Activated naive CD4-positive, alpha-beta T cell treated with anti-CD3 and anti-CD28 coated beads, Interleukin-2, amount 50 U/mL, for 72 hours (primary cell): Measurements from ENCODE around the gene WEE1. TPM values are rescaled to one million over a fixed set of nuclear protein-coding genes. Genes with fewer than 3 reads are reported as not detected.
"Not testable (repeated sequence)": the region's sequence is repeated elsewhere in the genome, so short reads cannot be mapped to it uniquely, and the experiment has no call there.

Experiments used
- ATAC-seq, 2 donors: fragments of 150-1000 bp; cut with Tn5 transposase; 2 replicates each; pipeline ENCODE4 v1.10.0; 2021; ENCODE audit warnings: mild to moderate bottlenecking in 2 of 2, moderate library complexity in 2 of 2
- DNase-seq, 2 donors: peaks; one replicate each; pipeline ENCODE4 v3.0.0; 2021 to 2022; ENCODE audit warnings: low spot score in 2 of 2
- H3K27ac Mint-ChIP-seq, 2 donors: one replicate each; pipeline ENCODE4 v1.8.0; 2022; ENCODE audit warnings: mild to moderate bottlenecking in 2 of 2, mixed read lengths in 2 of 2
- H3K36me3 Mint-ChIP-seq, 2 donors: one replicate each; pipeline ENCODE4 v1.8.0; 2022; ENCODE audit warnings: mixed read lengths in 2 of 2
- H3K9me3 Mint-ChIP-seq, 2 donors: one replicate each; pipeline ENCODE4 v1.8.0; 2022; ENCODE audit warnings: mixed read lengths in 2 of 2
- total RNA-seq, 2 donors: library from RNA; stranded (reverse); gene quantifications; one replicate each; pipeline ENCODE4 v1.2.3, GENCODE V29; 2022

Gene WEE1
- 10 to 100 TPM; 39.8 to 52.3 TPM for total RNA-seq

DNA sequence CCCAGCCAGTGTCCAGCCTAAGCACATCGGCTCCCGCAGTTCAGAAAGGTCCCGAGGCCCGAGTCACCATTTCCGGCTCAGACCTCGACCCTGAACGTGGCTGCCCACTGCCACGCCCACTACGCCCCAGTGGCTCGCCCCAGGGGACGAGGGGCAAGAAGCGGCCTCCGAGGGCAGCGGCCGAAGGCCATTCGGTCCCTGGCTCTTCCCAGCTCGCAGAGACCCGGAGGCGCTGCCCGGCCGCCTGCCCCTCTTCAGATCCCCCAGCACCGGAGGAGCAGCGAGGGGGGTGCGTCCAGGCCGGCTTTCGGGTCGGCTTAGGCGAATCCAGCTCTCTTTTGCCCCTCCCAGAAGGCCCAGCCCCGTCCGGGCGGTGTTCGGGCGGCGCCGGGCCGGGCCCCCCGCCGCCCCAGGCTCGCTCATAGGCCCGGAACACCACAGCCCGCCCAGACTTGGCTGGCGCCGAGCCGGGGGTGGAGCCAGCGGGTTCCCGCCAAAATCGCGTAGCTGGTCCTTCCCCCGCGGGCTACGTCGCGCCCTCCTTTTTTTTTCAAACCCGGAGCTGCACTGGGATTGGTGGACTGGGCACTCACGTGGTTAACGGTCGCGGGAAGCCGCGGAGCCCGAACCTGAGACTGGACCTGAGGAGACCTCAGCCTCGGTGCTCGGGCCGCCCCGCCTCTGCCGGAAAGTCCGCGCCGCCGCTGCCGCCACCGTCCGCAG, at the start of gene WEE1:
WEE1 (plus strand) TSS at position 619 of the 723 bp plus-strand sequence. CDS start 264 bp downstream, outside the sequence.
- no peaks in the 10 kb centered on the region for H3K9me3 Mint-ChIP-seq
- H3K27ac Mint-ChIP-seq, result peak within 1 kb of the TSS; percentile 88 to 95
- ATAC-seq, result peak; percentile 94 to 96
- peak; percentile 99 for DNase-seq
- H3K36me3 Mint-ChIP-seq, result peaks cover 30 to 38% of the 10 kb centered on the region in 2 donors

GRCh38 chr11:9524001-9524400, 49.5 kb upstream of the WEE1 start:
- no peak for DNase-seq
- Mint-ChIP-seq H3K36me3 (no peaks in the 10 kb centered on the region), H3K9me3 (no peaks in the 10 kb centered on the region), H3K27ac (no peak overlapping the region)
- no peak for ATAC-seq

GRCh38 chr11:9525116-9525515, 48.4 kb upstream of the WEE1 start:
- DNase-seq, result no peak
- Mint-ChIP-seq H3K36me3 (no peaks in the 10 kb centered on the region), H3K27ac (no peak overlapping the region), H3K9me3 (no peaks in the 10 kb centered on the region)
- ATAC-seq, result no peak

- DNase-seq (no peak), ATAC-seq (no peak)
- no peak overlapping the region for H3K27ac Mint-ChIP-seq
- no peaks in the 10 kb centered on the region for H3K9me3 Mint-ChIP-seq
- H3K36me3 Mint-ChIP-seq, result no peaks in the 10 kb centered on the region
Measured at GRCh38 chr11:9527481-9528135, 45.9 kb upstream of the WEE1 start.

DNA sequence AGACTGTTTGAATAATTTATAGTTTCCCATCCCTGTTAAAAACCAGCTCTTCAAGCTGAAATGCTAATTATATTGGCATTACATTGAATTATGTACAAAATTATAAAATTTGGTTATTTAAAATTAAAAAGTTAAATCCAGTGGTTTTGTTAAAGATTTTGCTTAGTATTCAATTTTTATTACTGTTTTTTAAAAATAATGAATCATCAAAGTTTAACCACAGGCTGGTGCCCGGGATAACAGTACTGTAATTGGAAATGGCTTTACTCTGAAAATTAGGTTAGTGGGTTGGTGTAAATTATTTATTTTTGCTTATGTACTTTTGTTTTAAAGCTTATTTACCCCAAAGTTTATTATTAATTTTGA, 45.4 kb upstream of the WEE1 start:
- Mint-ChIP-seq H3K36me3 (no peaks in the 10 kb centered on the region), H3K27ac (no peak overlapping the region), H3K9me3 (no peaks in the 10 kb centered on the region)
- DNase-seq (no peak), ATAC-seq (no peak)

DNA sequence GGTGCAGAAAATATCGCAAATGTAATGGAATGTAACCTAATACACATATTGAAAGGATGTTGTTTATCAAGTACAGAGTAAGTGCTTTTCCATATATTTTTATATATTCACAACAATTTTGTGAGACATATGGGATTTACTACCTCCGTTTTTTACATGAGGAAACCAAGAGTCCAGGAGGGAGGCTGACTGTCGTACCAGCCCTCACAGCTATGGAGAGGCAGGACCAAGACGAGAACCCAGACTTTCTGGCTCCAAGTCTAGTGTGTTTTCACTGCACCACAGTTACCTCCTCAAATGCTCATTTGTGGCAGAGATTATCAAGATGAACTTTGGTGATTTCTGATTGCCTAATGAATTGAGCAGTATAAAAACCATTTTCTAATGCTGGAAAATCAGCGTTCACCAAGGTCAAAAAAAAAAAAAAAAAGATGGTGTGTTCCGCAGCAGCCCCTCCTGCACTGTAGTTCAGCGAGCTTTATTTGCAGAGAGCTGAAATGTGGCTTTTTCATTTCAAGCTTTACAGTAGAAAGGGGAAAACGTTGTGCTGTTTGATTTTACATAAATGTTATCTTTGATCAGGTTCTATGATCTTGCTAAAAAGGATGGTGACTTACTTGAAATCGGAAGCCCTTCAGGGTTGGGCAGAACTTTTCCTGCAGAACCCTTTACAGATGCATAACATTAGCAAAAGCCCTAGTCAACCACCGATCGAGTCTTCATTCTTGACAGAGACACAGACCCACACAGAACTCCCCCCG, 44.7 kb upstream of the WEE1 start:
- H3K9me3 Mint-ChIP-seq, result no peaks in the 10 kb centered on the region
- ATAC-seq (no peak), DNase-seq (no peak)
- no peak overlapping the region for H3K27ac Mint-ChIP-seq
- H3K36me3 Mint-ChIP-seq, result no peaks in the 10 kb centered on the region

GRCh38 chr11:9529334-9529650, 44.2 kb upstream of the WEE1 start:
- Mint-ChIP-seq H3K27ac (no peak overlapping the region), H3K9me3 (no peaks in the 10 kb centered on the region), H3K36me3 (no peaks in the 10 kb centered on the region)
- ATAC-seq (no peak), DNase-seq (no peak)

- DNase-seq, result no peak
- ATAC-seq, result no peak
- no peaks in the 10 kb centered on the region for H3K36me3 Mint-ChIP-seq
- H3K27ac Mint-ChIP-seq, result no peak overlapping the region
- no peaks in the 10 kb centered on the region for H3K9me3 Mint-ChIP-seq
Measured at GRCh38 chr11:9530020-9530621, 43.3 kb upstream of the WEE1 start.

DNA sequence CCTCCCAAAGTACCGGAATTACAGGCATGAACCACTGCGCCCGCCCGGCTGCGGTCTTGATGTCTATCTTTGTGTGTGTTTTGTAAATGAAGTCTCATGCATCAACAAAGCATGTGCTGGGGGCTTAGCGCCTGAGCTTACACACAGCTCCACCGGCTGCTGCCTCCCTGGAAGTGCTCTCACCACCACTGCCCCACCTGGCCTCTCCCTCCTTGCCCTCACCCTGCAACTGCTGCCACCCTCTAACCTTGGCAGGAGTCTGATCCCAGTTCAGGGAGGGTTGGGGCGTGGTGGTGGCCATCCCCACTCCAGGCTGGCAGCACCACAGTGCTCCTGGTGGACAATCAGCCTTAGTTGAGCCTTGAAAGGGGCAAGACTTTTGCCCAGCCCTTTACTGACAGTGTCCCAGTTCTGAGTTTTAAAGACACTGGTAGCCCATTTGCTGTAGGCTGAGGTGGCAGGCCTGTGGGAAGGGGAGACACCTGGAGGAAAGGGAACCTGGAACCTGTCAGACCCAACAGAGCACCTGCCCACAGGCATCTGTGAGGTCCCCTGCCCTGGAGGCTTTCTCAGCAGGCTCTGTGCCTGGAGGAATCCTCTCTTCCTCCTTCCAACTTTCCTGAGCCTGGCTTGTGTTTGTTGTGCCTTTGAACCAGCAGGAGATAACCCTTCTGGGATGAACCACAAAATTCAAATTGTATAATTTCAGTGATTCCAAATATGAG, 42.4 kb upstream of the WEE1 start:
- no peak for ATAC-seq
- no peaks in the 10 kb centered on the region for H3K36me3 Mint-ChIP-seq
- no peaks in the 10 kb centered on the region for H3K9me3 Mint-ChIP-seq
- DNase-seq, result no peak
- H3K27ac Mint-ChIP-seq, result peak overlapping the region in 1 of 2 donors; percentile 77

- Mint-ChIP-seq H3K9me3 (no peaks in the 10 kb centered on the region), H3K36me3 (no peaks in the 10 kb centered on the region), H3K27ac (no peak overlapping the region)
- ATAC-seq (no peak), DNase-seq (no peak)
Measured at GRCh38 chr11:9533058-9533457, 40.4 kb upstream of the WEE1 start.

DNA sequence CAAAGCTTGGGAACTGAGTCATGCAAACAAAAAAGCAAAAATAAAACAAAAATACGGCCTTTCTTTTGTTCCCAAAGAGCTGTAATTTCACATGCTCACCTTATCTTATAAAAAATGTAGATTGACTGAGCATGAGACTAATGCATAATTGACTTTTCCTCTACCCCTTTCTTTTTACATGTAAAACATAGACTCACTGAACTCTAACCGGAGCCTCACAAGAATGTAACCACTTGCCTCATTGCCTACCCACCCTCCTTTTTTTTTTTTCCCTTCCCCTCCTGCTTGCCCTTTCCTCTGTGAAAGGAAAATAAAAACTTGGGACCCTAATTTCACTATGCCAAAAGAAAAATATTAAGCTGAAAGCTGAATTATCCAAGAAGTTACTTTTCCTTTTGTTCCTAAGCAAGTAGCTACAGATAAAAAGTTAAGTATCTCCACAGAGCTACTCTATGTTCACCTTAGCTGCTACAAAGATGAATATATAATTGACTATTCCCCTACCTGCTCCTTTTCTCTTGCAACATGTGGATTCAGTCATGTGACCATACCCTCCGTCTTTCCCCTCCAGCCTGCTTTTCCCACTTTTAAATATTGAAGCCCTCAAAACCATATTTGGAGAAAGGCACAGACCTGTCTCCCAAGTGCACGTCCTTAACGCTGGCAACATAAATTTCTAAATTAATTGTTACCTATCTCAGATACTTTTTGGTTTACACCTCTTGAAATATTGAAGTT, 39.6 kb upstream of the WEE1 start:
- DNase-seq, result no peak
- H3K36me3 Mint-ChIP-seq, result no peaks in the 10 kb centered on the region
- H3K9me3 Mint-ChIP-seq, result no peaks in the 10 kb centered on the region
- H3K27ac Mint-ChIP-seq, result no peak overlapping the region
- no peak for ATAC-seq

- H3K9me3 Mint-ChIP-seq, result no peaks in the 10 kb centered on the region
Measured at GRCh38 chr11:9535189-9535781, 38.2 kb upstream of the WEE1 start.

DNA sequence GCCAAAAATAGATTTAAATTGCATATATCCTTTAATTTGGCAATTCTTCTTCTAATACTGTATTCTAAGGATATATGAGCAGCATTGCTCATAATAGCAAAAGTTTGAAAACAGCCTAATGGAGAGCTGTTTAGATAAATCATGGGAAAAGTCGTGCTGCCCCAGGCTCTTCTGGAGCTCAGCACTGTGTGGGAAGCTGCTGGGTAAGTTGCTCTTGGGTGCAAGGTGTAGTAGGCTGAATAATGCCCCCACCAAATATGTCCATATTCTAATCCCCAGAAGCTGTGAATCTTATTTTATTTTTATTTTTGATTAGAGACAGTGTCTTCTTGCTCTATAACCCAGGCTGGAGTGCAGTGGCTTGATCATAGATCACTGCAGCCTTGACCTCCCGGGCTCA, 34.9 kb upstream of the WEE1 start:
- no peaks in the 10 kb centered on the region for H3K9me3 Mint-ChIP-seq
- ATAC-seq (no peak), DNase-seq (no peak)
- H3K27ac Mint-ChIP-seq, result no peak overlapping the region
- no peaks in the 10 kb centered on the region for H3K36me3 Mint-ChIP-seq

More at GRCh38 chr11:9535189-9535781, 38.2 kb upstream of the WEE1 start:
- no peak overlapping the region for H3K27ac Mint-ChIP-seq
- ATAC-seq, result peak; percentile 74 to 91
- no peaks in the 10 kb centered on the region for H3K36me3 Mint-ChIP-seq
- DNase-seq, result peak; percentile 78 to 89

DNA sequence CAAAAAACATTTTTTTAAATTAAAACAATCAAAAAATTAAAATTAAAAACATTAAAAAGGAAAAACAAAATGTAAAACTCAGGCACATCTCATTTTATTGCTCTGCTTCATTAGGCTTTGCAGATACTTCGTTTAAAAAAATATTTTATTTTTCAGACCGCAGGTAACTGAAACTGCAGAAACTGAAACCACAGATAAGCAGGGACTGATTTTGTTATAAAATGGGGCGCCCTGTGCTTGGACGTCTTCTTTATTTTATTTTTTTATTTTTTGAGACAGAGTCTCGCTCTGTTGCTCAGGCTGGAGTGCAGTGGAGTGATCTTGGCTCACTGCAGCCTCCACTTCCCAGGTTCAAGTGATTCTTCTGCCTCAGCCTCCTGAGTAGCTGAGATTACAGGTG, 24.3 kb upstream of the WEE1 start:
- ATAC-seq, H3K27ac Mint-ChIP-seq, DNase-seq, H3K9me3 Mint-ChIP-seq: not testable (repeated sequence)
- peaks cover 6 to 14% of the 10 kb centered on the region in 2 donors for H3K36me3 Mint-ChIP-seq

- Mint-ChIP-seq H3K9me3 (no peaks in the 10 kb centered on the region), H3K27ac (peak overlapping the region in 1 of 2 donors; percentile 83), H3K36me3 (peaks cover 0 to 7% of the 10 kb centered on the region in 2 donors)
- DNase-seq (no peak), ATAC-seq (no peak)
Measured at GRCh38 chr11:9550191-9550628, 23.3 kb upstream of the WEE1 start.
